Immature natural killer cell (primary cell): ENCODE results near the gene TMEM255B. TPM values are rescaled to one million over a fixed set of nuclear protein-coding genes. Genes with fewer than 3 reads are reported as not detected.

Source experiments
- DNase-seq, 3 donors: peaks; one replicate each; pipeline ENCODE4 v3.0.0; 2022; ENCODE audit warnings: mixed read lengths in 1 of 3
- H3K27ac Mint-ChIP-seq, 6 donors: one replicate each; pipeline ENCODE4 v1.8.0; 2020; ENCODE audit warnings: mixed read lengths in 6 of 6, mild to moderate bottlenecking in 5 of 6, inconsistent platforms in 4 of 6, moderate library complexity in 3 of 6
- H3K27me3 Mint-ChIP-seq, 3 donors: one replicate each; pipeline ENCODE4 v1.8.0; 2020 to 2021; ENCODE audit warnings: low read depth in 3 of 3, mild to moderate bottlenecking in 3 of 3, mixed read lengths in 3 of 3, moderate library complexity in 3 of 3, inconsistent platforms in 1 of 3
- H3K36me3 Mint-ChIP-seq, 3 donors: one replicate each; pipeline ENCODE4 v1.8.0; 2020; ENCODE audit warnings: mixed read lengths in 3 of 3, inconsistent platforms in 2 of 3, mild to moderate bottlenecking in 2 of 3
- H3K4me1 Mint-ChIP-seq, 2 donors: one replicate each; pipeline ENCODE4 v1.8.0; 2020; ENCODE audit warnings: inconsistent platforms in 2 of 2, mild to moderate bottlenecking in 2 of 2, mixed read lengths in 2 of 2, moderate library complexity in 1 of 2
- H3K4me3 Mint-ChIP-seq, 5 donors: one replicate each; pipeline ENCODE4 v1.8.0; 2020; ENCODE audit warnings: mild to moderate bottlenecking in 5 of 5, mixed read lengths in 5 of 5, inconsistent platforms in 3 of 5, moderate library complexity in 3 of 5
- H3K9me3 Mint-ChIP-seq, 6 donors: one replicate each; pipeline ENCODE4 v1.8.0; 2020; ENCODE audit warnings: mild to moderate bottlenecking in 6 of 6, mixed read lengths in 6 of 6, inconsistent platforms in 4 of 6, moderate library complexity in 3 of 6
- polyA plus RNA-seq, 3 donors: library from polyadenylated mRNA; unstranded; fragments of 300-500 nt; fragmentation: Illumina TruSeq; gene quantifications; one replicate each; pipeline ENCODE4 v1.2.3, GENCODE V29; 2021

TMEM255B gene
- polyA plus RNA-seq, 3 donors from 2014 or later = not detected

GRCh38 chr13:113863524-113864272, 104.7 kb downstream of the TMEM255B start, which contains the start of gene GAS6:
GAS6 (minus strand) TSS chr13:113864076; CDS start chr13:113863920, 156 bp downstream.
- H3K36me3 Mint-ChIP-seq = peaks cover 0 to 3% (median 0%) of the 10 kb centered on the region in 3 donors
- H3K27ac Mint-ChIP-seq = no peak within 1 kb of the TSS
- H3K4me1 Mint-ChIP-seq = peaks cover 8 to 13% of the 10 kb centered on the region in 2 donors
- no peak for DNase-seq
- peaks cover 25 to 47% (median 28%) of the 10 kb centered on the region in 3 donors for H3K27me3 Mint-ChIP-seq
- H3K9me3 Mint-ChIP-seq = peaks cover 0 to 9% (median 0%) of the 10 kb centered on the region in 6 donors
- peak within 1 kb of the TSS; percentile 61 to 77 (median 71) for H3K4me3 Mint-ChIP-seq

GRCh38 chr13:113864273-113864890, 105.4 kb downstream of the TMEM255B start:
- DNase-seq = no peak
- Mint-ChIP-seq H3K27ac (no peak overlapping the region), H3K4me3 (peak overlapping the region; percentile 61 to 77 (median 71)), H3K4me1 (peaks cover 8 to 13% of the 10 kb centered on the region in 2 donors), H3K9me3 (peaks cover 0 to 9% (median 0%) of the 10 kb centered on the region in 6 donors), H3K36me3 (peaks cover 0 to 3% (median 0%) of the 10 kb centered on the region in 3 donors), H3K27me3 (peaks cover 25 to 47% (median 31%) of the 10 kb centered on the region in 3 donors)

- H3K27me3 Mint-ChIP-seq = peaks cover 23 to 45% (median 29%) of the 10 kb centered on the region in 3 donors
- peaks cover 0 to 3% (median 0%) of the 10 kb centered on the region in 3 donors for H3K36me3 Mint-ChIP-seq
- H3K9me3 Mint-ChIP-seq = peaks cover 0 to 7% (median 0%) of the 10 kb centered on the region in 6 donors
- H3K27ac Mint-ChIP-seq = no peak overlapping the region
- DNase-seq = no peak
- peak overlapping the region in 4 of 5 donors; percentile 37 to 63 (median 54) for H3K4me3 Mint-ChIP-seq
- peaks cover 8 to 13% of the 10 kb centered on the region in 2 donors for H3K4me1 Mint-ChIP-seq
Observed at GRCh38 chr13:113865427-113865826, 106.4 kb downstream of the TMEM255B start.

Other genes starting within 250 kb of the TMEM255B start
- 10 to 100 TPM; 25.2 to 39.3 (median 33.7) TPM for gene TFDP1, start 174.5 kb upstream of the TMEM255B start, polyA plus RNA-seq
- not detected for gene ATP4B, start 101.0 kb upstream of the TMEM255B start, polyA plus RNA-seq
- not detected for gene GRK1, start 92.0 kb upstream of the TMEM255B start, polyA plus RNA-seq
- 1 to 10 TPM in 2 of 3 donors, not detected in 1; 1.0 to 1.2 TPM for gene GAS6, start 104.8 kb downstream of the TMEM255B start, polyA plus RNA-seq
- 1 to 10 TPM in 1 of 3 donors, under 1 TPM in 1, not detected in 1; 0.07 to 1.1 TPM for gene C13orf46, start 214.8 kb downstream of the TMEM255B start, polyA plus RNA-seq